ENCODE measurements around the gene RCN1. TPM values are rescaled to one million over a fixed set of nuclear protein-coding genes. Genes with fewer than 3 reads are reported as not detected.
A peak's percentile ranks its signal among the peaks of the same experiment; 100 is the strongest.

The RCN1 gene
- total and polyA plus RNA-seq, 2 experiments from 2014 or later = 107 to 140 TPM

DNA sequence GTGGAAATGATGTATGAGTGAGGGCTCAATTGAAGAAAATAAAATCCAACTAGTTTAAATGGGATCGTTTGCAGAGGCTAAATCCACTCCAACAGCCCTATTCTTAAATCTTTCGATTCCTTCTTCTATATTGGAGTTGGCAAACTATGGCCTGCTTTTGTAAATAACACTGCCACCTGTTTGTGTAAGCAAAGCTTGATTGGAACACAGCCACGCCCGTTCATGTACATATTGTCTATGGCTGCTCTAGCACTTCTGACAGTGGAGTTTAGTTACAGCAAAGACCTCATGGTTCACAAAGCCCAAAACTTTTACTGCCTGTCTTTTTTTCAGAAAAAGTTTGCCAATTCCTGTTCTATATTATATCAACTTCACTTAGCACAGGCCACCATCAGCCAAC, 40.6 kb upstream of the RCN1 start (continued):
- no peak for TF ChIP-seq ZNF462 (CRISPR knock-in tag; IDR thresholded peaks at IDR 0.05)
- no peak for TF ChIP-seq JUNB (IDR thresholded peaks at IDR 0.05; ENCODE audit: unreplicated experiment)
- TF ChIP-seq, protein P1, sequence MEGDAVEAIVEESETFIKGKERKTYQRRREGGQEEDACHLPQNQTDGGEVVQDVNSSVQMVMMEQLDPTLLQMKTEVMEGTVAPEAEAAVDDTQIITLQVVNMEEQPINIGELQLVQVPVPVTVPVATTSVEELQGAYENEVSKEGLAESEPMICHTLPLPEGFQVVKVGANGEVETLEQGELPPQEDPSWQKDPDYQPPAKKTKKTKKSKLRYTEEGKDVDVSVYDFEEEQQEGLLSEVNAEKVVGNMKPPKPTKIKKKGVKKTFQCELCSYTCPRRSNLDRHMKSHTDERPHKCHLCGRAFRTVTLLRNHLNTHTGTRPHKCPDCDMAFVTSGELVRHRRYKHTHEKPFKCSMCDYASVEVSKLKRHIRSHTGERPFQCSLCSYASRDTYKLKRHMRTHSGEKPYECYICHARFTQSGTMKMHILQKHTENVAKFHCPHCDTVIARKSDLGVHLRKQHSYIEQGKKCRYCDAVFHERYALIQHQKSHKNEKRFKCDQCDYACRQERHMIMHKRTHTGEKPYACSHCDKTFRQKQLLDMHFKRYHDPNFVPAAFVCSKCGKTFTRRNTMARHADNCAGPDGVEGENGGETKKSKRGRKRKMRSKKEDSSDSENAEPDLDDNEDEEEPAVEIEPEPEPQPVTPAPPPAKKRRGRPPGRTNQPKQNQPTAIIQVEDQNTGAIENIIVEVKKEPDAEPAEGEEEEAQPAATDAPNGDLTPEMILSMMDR (conservative IDR thresholded peaks at IDR 0.05; ENCODE audit: low read depth in 2 of 2) = no peak
- TF ChIP-seq STAT1 (IDR thresholded peaks at IDR 0.05; ENCODE audit: unreplicated experiment) = no peak
- TF ChIP-seq POLR2AphosphoS5 (IDR thresholded peaks at IDR 0.05; ENCODE audit: low read depth) = no peak
- no peak for TF ChIP-seq NANOG (IDR thresholded peaks at IDR 0.05; ENCODE audit: borderline replicate concordance)
- TF ChIP-seq CREB1 (CRISPR knock-in tag; IDR thresholded peaks at IDR 0.05; ENCODE audit: low read depth) = no peak
- TF ChIP-seq EZH2phosphoT487 (IDR thresholded peaks at IDR 0.05; ENCODE audit: unreplicated experiment) = no peak

DNA sequence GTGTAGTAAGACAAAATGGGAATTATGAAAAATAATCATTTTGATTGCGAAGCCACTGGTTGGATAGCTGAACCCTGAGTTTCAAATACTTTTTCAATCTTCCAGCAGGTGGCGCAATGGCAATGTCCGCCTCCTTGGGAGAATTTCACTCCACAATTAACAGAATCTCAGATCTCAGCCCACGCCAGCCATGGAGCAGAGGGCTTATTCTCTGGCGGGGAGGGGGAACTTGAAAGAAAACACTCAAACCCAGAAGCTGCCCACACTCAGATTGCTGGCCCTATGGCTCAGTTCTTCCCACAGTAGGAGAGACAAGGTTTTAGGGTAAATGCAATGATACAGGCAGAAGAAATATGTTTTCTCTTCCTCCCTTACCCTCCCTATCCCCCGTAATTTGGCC, 38.7 kb upstream of the RCN1 start:
- H3F3A ChIP-seq (replicated peaks; ENCODE audit: low read depth) = no peaks in the 10 kb centered on the region
- H3K4me3 Mint-ChIP-seq = no peak overlapping the region
- ATAC-seq = peak; percentile 61
- TF ChIP-seq, protein P1 (conservative IDR thresholded peaks at IDR 0.05; ENCODE audit: low read depth in 2 of 2) = peak; percentile 78 to 89

More for the DNA sequence above, 38.7 kb upstream of the RCN1 start:
- H3K27ac ChIP-seq (ENCODE audit: low read depth) = no peak overlapping the region
- no peak overlapping the region for H3K4me3 ChIP-seq
- H3K27me3 Mint-ChIP-seq (ENCODE audit: insufficient read depth, low read depth, poor library complexity) = peaks cover 5% of the 10 kb centered on the region
- peak overlapping the region; percentile 70 for H2AFZ ChIP-seq
- peak; percentile 73 for DNase-seq (ENCODE audit: low spot score)
- H3K27me3 ChIP-seq (ENCODE audit: insufficient read depth) = no peaks in the 10 kb centered on the region
- H3K4me2 ChIP-seq = no peak overlapping the region
- no peaks in the 10 kb centered on the region for H3K36me3 ChIP-seq (ENCODE audit: insufficient read depth)
- no peaks in the 10 kb centered on the region for H3K79me2 ChIP-seq (replicated peaks; ENCODE audit: insufficient read depth)
- H3K4me1 Mint-ChIP-seq = peaks cover 2% of the 10 kb centered on the region; the same call in 1 of the 3 replicates
- H3K9me2 ChIP-seq (ENCODE audit: insufficient read depth) = peaks cover 12% of the 10 kb centered on the region
- H3K27ac Mint-ChIP-seq = no peak overlapping the region
- H3K9me3 Mint-ChIP-seq = no peaks in the 10 kb centered on the region
- H4K20me1 ChIP-seq (replicated peaks; ENCODE audit: insufficient read depth) = no peaks in the 10 kb centered on the region
- no peaks in the 10 kb centered on the region; the same call in 1 of the 2 replicates for H3K4me1 ChIP-seq (ENCODE audit: insufficient read depth)
- no peaks in the 10 kb centered on the region for H3K36me3 Mint-ChIP-seq (ENCODE audit: low read depth)
